RWPE2 (cell line): ENCODE measurements around the gene OPN3.

ENCODE experiments used
- ATAC-seq: fragments of 200-7000 bp; cut with Tn5 transposase; 3 replicates; pipeline ENCODE4 v1.9.1; 2021; ENCODE audit warnings: low read depth
- DNase-seq: peaks from one replicate; pipeline ENCODE4 v3.0.0-alpha.2; 2020; ENCODE audit warnings: low spot score
- H3K27ac ChIP-seq: fragments of 450-650 bp; 2 replicates; pipeline ENCODE4 v1.5.1; 2017; ENCODE audit warnings: mild to moderate bottlenecking; ENCODE audit not compliant: poor library complexity, severe bottlenecking
- H3K27me3 ChIP-seq: fragments of 250-450 bp; sonication (Bioruptor Pico); 2 replicates; pipeline ENCODE4 v1.5.1; 2021; ENCODE audit warnings: mild to moderate bottlenecking, moderate library complexity; ENCODE audit not compliant: insufficient read depth, poor library complexity, severe bottlenecking
- H3K36me3 ChIP-seq: fragments of 250-450 bp; sonication (Bioruptor Pico); 2 replicates; pipeline ENCODE4 v1.5.1; 2020; ENCODE audit warnings: low read depth, mild to moderate bottlenecking, moderate library complexity
- H3K4me1 ChIP-seq: fragments of 250-450 bp; sonication (Bioruptor Pico); 2 replicates; pipeline ENCODE4 v1.5.1; 2021; ENCODE audit warnings: mild to moderate bottlenecking, moderate library complexity; ENCODE audit not compliant: insufficient read depth, poor library complexity, severe bottlenecking
- H3K4me3 ChIP-seq: fragments of 250-450 bp; sonication (Bioruptor Pico); 2 replicates; pipeline ENCODE4 v1.5.1; 2021; ENCODE audit warnings: mild to moderate bottlenecking, moderate library complexity; ENCODE audit not compliant: severe bottlenecking
- H3K9me3 ChIP-seq: fragments of 250-450 bp; sonication (Bioruptor Pico); 2 replicates; pipeline ENCODE4 v1.5.1; 2021; ENCODE audit warnings: mild to moderate bottlenecking, moderate library complexity; ENCODE audit not compliant: severe bottlenecking
- CTCF ChIP-seq: fragments of 450-650 bp; IDR thresholded peaks from one replicate; pipeline ENCODE4 v1.5.1; 2017; ENCODE audit warnings: mild to moderate bottlenecking, moderate library complexity; ENCODE audit not compliant: poor library complexity, severe bottlenecking

The OPN3 gene

DNA sequence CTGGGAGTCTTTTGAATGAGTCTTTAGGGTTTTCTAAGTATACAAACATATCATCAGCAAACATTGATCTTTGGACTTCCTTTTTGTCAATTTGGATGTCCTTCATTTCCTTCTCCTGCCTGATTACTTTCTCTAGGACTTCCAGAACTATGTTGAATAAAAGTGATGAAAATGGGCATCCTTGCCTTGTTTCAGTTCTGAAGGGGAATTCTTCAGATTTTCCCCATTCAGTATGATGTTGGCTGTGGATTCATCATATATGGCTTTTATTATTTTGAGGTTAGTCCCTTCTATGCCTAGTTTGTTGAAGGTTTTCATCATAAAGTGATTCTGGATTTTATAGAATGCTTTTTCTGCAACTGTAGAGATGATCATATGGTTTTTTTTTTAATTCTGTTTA, 66.0 kb downstream of the OPN3 start:
- H3K27me3 ChIP-seq: no peaks in the 10 kb centered on the region
- no peak for TF ChIP-seq CTCF
- H3K4me1 ChIP-seq: no peaks in the 10 kb centered on the region
- no peak for DNase-seq
- no peak overlapping the region for H3K27ac ChIP-seq
- no peaks in the 10 kb centered on the region for H3K36me3 ChIP-seq
- no peak for ATAC-seq
- peaks cover 3% of the 10 kb centered on the region for H3K9me3 ChIP-seq
- H3K4me3 ChIP-seq: no peak overlapping the region

DNA sequence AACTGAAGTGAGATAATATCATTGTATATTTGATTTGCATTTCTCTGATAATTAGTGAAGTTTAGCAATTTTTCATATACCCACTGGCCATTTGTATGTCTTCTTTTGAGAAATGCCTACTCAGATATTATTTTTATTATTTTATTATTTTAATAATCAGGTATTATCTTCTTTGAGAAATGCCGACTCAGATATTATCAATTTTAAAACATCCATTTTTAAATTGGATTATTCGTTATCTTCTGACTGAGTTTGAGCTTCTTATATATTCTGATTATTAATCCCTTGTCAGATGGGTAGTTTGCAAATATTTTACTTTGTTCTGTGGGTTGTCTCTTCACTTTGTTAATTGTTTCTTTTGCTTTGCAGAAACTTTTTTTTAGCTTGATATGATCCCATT, 70.3 kb downstream of the OPN3 start:
- TF ChIP-seq CTCF: no peak
- Histone ChIP-seq H3K9me3 (no peaks in the 10 kb centered on the region), H3K36me3 (no peaks in the 10 kb centered on the region), H3K27ac (no peak overlapping the region), H3K27me3 (no peaks in the 10 kb centered on the region), H3K4me1 (no peaks in the 10 kb centered on the region), H3K4me3 (no peak overlapping the region)
- no peak for DNase-seq
- no peak for ATAC-seq

GRCh38 chr1:241560849-241561187, 79.4 kb downstream of the OPN3 start:
- Histone ChIP-seq H3K36me3 (no peaks in the 10 kb centered on the region), H3K4me1 (no peaks in the 10 kb centered on the region), H3K27me3 (no peaks in the 10 kb centered on the region), H3K9me3 (no peaks in the 10 kb centered on the region), H3K4me3 (no peak overlapping the region), H3K27ac (no peak overlapping the region)
- TF ChIP-seq CTCF: no peak
- no peak for DNase-seq
- no peak for ATAC-seq

GRCh38 chr1:241560146-241560848, 79.9 kb downstream of the OPN3 start:
- Histone ChIP-seq H3K4me3 (no peak overlapping the region), H3K27me3 (no peaks in the 10 kb centered on the region), H3K27ac (no peak overlapping the region), H3K4me1 (no peaks in the 10 kb centered on the region), H3K9me3 (no peaks in the 10 kb centered on the region), H3K36me3 (no peaks in the 10 kb centered on the region)
- DNase-seq (no peak), ATAC-seq (no peak)
- TF ChIP-seq CTCF: no peak

DNA sequence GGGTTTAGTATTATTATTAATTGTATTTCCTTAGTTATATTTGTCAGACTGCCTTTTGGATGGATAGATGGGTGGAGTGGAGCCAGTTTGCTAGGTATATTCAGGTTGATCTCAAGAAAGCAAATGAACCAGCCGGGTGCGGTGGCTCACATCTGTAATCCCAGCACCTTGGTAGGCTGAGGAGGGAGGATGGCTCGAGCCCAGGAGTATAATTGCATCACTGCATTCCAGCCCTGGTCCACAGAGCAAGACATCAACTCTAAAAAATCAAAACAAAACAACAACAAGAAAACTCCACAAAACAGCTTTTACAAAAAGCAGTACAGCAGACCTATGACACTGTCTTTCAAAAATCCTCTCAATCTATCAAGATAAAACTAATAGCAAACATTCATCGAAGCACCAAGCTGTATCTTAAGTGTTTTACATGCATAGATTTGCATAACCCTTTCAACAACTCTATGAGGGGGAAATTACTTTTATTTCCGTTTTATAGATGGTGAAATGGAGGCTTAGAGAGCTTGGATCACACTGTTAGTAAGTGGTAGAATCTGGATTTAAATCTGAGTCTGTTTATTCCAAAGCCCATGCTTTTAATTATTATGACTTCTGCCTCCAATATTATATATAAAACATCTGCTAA, 82.5 kb downstream of the OPN3 start:
- no peak for TF ChIP-seq CTCF
- Histone ChIP-seq H3K27me3 (no peaks in the 10 kb centered on the region), H3K36me3 (no peaks in the 10 kb centered on the region), H3K27ac (no peak overlapping the region), H3K4me3 (no peak overlapping the region), H3K4me1 (no peaks in the 10 kb centered on the region), H3K9me3 (no peaks in the 10 kb centered on the region)
- DNase-seq (no peak), ATAC-seq (no peak)
